Esophagus squamous epithelium (tissue), 4 donors: ENCODE data around the gene PLEKHG1.

Experiments
- CTCF ChIP-seq, 6 experiments: fragments of 450-650 bp in 4 of 6; fragments of 200-600 bp in 2 of 6; sonication (generic) in 2 of 6; IDR thresholded peaks; one replicate each; pipeline ENCODE4 v1.5.1; 2016 to 2019; ENCODE audit warnings: antibody characterized with exemption in 6 of 6, mild to moderate bottlenecking in 4 of 6, moderate library complexity in 4 of 6
- POLR2A ChIP-seq, 4 donors: fragments of 450-650 bp; IDR thresholded peaks; one replicate each; pipeline ENCODE4 v1.6.1; 2017; ENCODE audit warnings: antibody characterized with exemption in 4 of 4, mild to moderate bottlenecking in 4 of 4, moderate library complexity in 3 of 4

DNA sequence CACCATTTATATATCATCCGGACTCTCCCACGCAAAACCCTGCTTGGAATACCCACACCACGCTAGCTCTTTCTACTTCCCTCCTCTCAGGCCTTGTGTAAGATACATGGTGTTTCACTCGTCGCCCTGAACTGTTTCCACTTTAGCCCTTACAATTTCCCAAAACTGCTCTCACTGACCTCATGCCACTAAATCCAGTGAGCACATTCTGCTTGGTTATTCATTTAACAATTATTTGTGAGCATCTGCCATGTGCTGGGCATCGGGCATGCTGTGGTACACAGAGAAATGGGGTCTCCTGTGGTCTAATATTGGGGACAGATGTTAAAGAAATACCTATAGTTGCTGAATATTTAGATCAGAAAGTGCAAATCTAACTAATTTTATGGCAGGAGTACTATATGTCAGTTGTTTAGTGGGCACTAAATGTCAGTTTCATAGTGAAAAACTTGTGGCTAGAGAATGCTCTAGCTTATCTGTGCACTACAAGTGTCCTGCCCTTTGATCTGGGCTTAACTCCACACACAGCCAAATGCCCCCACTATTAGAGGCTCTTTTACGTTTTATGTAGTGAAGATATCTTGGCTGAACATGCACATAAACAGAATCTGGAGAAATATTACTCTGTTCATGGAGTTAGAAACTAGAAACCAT, 41.0 kb downstream of the PLEKHG1 start:
- TF ChIP-seq CTCF (IDR thresholded peaks at IDR 0.05) = no peak
- no peak for TF ChIP-seq POLR2A (IDR thresholded peaks at IDR 0.05)
